Heart right ventricle (tissue), 16 donors: ENCODE data around the gene ZNHIT6. TPM values are rescaled to one million over a fixed set of nuclear protein-coding genes. Genes with fewer than 3 reads are reported as not detected.
A peak's percentile ranks its signal among the peaks of the same experiment; 100 is the strongest.

Source experiments
- ATAC-seq, 8 donors: fragments of 200-7000 bp; cut with Tn5 transposase; one replicate each; pipeline ENCODE4 v1.9.1; 2020; ENCODE audit warnings: mild to moderate bottlenecking in 8 of 8, moderate library complexity in 8 of 8, moderate number of reproducible peaks in 1 of 8
- DNase-seq, 2 donors: peaks; one replicate each; pipeline ENCODE4 v3.0.0-alpha.2; 2020
- H3K27ac ChIP-seq, 10 donors: fragments of 200-600 bp; sonication (generic) in 2 of 10; one replicate each; pipeline versions ENCODE4 v1.5.0 to v1.8.0; 2020 to 2022; ENCODE audit warnings: mild to moderate bottlenecking in 3 of 10
- H3K27me3 ChIP-seq, 7 donors: fragments of 200-600 bp; one replicate each; pipeline ENCODE4 v1.8.0; 2021 to 2022; ENCODE audit warnings: mild to moderate bottlenecking in 2 of 7
- H3K36me3 ChIP-seq, 9 donors: fragments of 200-600 bp; sonication (generic) in 1 of 9; one replicate each; pipeline versions ENCODE4 v1.5.0 to v1.8.0; 2020 to 2022; ENCODE audit warnings: mild to moderate bottlenecking in 2 of 9
- H3K4me1 ChIP-seq, 9 donors: fragments of 200-600 bp; sonication (generic) in 1 of 9; one replicate each; pipeline versions ENCODE4 v1.5.0 to v1.8.0; 2020 to 2022; ENCODE audit warnings: mild to moderate bottlenecking in 4 of 9
- H3K4me3 ChIP-seq, 10 donors: fragments of 200-600 bp; sonication (generic) in 2 of 10; one replicate each; pipeline versions ENCODE4 v1.5.0 to v1.8.0; 2020 to 2022; ENCODE audit warnings: mild to moderate bottlenecking in 7 of 10, moderate library complexity in 2 of 10
- H3K9me3 ChIP-seq, 11 donors: fragments of 200-600 bp in 10 of 11; sonication (generic) in 2 of 11; one replicate each; pipeline versions ENCODE4 v1.5.0 to v1.8.0; 2013 to 2022; ENCODE audit warnings: mild to moderate bottlenecking in 2 of 11, control low read depth in 1 of 11, moderate library complexity in 1 of 11
- CTCF ChIP-seq, 9 donors: fragments of 200-600 bp; sonication (generic) in 2 of 9; IDR thresholded peaks; one replicate each; pipeline versions ENCODE4 v1.5.0 to v1.8.0; 2021 to 2022; ENCODE audit warnings: antibody characterized with exemption in 9 of 9, mild to moderate bottlenecking in 5 of 9, moderate library complexity in 1 of 9
- WGBS, 2 donors: extraction: QIAGEN DNeasy Blood & Tissue Kit; methylation state at CpG; one replicate each; pipeline ENCODE4 v1.1.7; 2013; ENCODE audit warnings: inconsistent platforms in 1 of 2; 5-methylcytosine and 5-hydroxymethylcytosine counted together
- intact Hi-C, 10 donors: fragments of 100-400 bp; cut with DNase I; formaldehyde crosslinking; loops; one replicate each; pipeline versions ENCODE4 v1.11.1 to v1.14.2; 2022
- polyA plus RNA-seq, 2 donors: library from polyadenylated mRNA; stranded (reverse); fragments of 200-250 nt; gene quantifications; one replicate each; pipeline ENCODE4 v1.2.3, GENCODE V29; 2013
- total RNA-seq, 10 donors: library from RNA; stranded (reverse); fragmentation: NEBNext Ultra II Directional in 3 of 10; extraction: Animal tissue kit (Norgen Biotek cat#: 25700) in 3 of 10; gene quantifications; one replicate each; pipeline versions ENCODE4 v1.2.1 to v1.2.4, GENCODE V29; 2021 to 2023
- donor health status: Arrhythmogenic right ventricular cardiomyopathy.
- donor health status: ischemic (EF 13 %, LVEDD 7.1; RV severe dilation, severe dysfunction).
- donor health status: healthy with polysubstance abuse.
- donor health status: DM: no; HTN: yes; CAD: no.
- donor health status: DM: no; HTN: no; CAD: no.
- donor health status: ischemic (EF 25% LVEDD 6.9; RV normal size, moderate dysfunction).
- donor health status: ischemic (EF 25% LVEDD 5.7; RV mildly dilated, moderate dysfunction).
- donor health status: healthy.
- donor health status: DM: yes; HTN: yes; CAD: no.
- donor health status: Ischemic cardiomyopathy.
- donor health status: ischemic (EF 35%, LVEDD 5.7; RV mildly dilated, moderate dysfunction).
- donor health status: nonischemic (EF 11% LVEDD 7.7; RV severe dilation, severe dysfunction).
- donor health status: DM: yes; HTN: yes; CAD: no.
- donor health status: PGD.
- donor health status: ischemic (EF 29% LVEDD 5.4; RV normal size, mild dysfunction).
- donor health status: nonischemic (EF 23%, LVEDD 6.1; RV moderate dilation, normal function).

Gene ZNHIT6
- total and polyA plus RNA-seq, 12 donors = 6.0 to 12.8 (median 10.5) TPM

GRCh38 chr1:85697895-85698294, 10.3 kb downstream of the ZNHIT6 start:
- H3K4me3 ChIP-seq = no peak overlapping the region
- no peaks in the 10 kb centered on the region for H3K9me3 ChIP-seq
- H3K27me3 ChIP-seq = no peaks in the 10 kb centered on the region
- H3K27ac ChIP-seq = peak overlapping the region in 5 of 10 donors; percentile 16 to 55 (median 49)
- peaks cover 0 to 19% (median 7%) of the 10 kb centered on the region in 9 donors for H3K4me1 ChIP-seq
- TF ChIP-seq CTCF (IDR thresholded peaks at IDR 0.05) = no peak
- intact Hi-C loops = loop anchor here in 7 of 10 donors (5.0 to 10.0 kb wide), 5 partner anchors 113 to 293 kb away; partner anchors contain the start of gene CCN1 (in 3 of the 7)
- DNase-seq = no peak
- H3K36me3 ChIP-seq = peaks cover 0 to 63% (median 8%) of the 10 kb centered on the region in 9 donors
- ATAC-seq = peak in 6 of 8 donors; percentile 16 to 79 (median 62)

GRCh38 chr1:85692730-85693314, 15.4 kb downstream of the ZNHIT6 start:
- H3K9me3 ChIP-seq = no peaks in the 10 kb centered on the region
- no peaks in the 10 kb centered on the region for H3K27me3 ChIP-seq
- H3K4me3 ChIP-seq = no peak overlapping the region
- peaks cover 0 to 41% (median 0%) of the 10 kb centered on the region in 9 donors for H3K36me3 ChIP-seq
- WGBS, 2 donors = 39 to 40% methylated on average over 1 of the region's 1 CpG
- peak overlapping the region in 1 of 10 donors; percentile 5 for H3K27ac ChIP-seq
- peak; percentile 18 to 72 (median 52) for TF ChIP-seq CTCF (IDR thresholded peaks at IDR 0.05)
- DNase-seq = no peak
- intact Hi-C loops = loop anchor here (1.0 to 10.0 kb wide), 8 partner anchors 106 to 386 kb away; partner anchors contain the start of gene CCN1 (in 4 of the 10)
- H3K4me1 ChIP-seq = peaks cover 0 to 16% (median 2%) of the 10 kb centered on the region in 9 donors
- peak in 4 of 8 donors; percentile 27 to 50 (median 40) for ATAC-seq

GRCh38 chr1:85689775-85690404, 18.3 kb downstream of the ZNHIT6 start:
- no peak for TF ChIP-seq CTCF (IDR thresholded peaks at IDR 0.05)
- peaks cover 0 to 49% (median 0%) of the 10 kb centered on the region in 9 donors for H3K36me3 ChIP-seq
- WGBS, 2 donors = 85 to 88% methylated on average over 4 of the region's 4 CpGs
- H3K4me3 ChIP-seq = no peak overlapping the region
- H3K27me3 ChIP-seq = no peaks in the 10 kb centered on the region
- H3K9me3 ChIP-seq = no peaks in the 10 kb centered on the region
- no peak overlapping the region for H3K27ac ChIP-seq
- peaks cover 0 to 12% (median 0%) of the 10 kb centered on the region in 9 donors for H3K4me1 ChIP-seq
- DNase-seq = no peak
- no peak for ATAC-seq
- intact Hi-C loops = loop anchor here in 9 of 10 donors (5.0 to 10.0 kb wide), 7 partner anchors 103 to 383 kb away; partner anchors contain the start of gene CCN1 (in 6 of the 9)

- ATAC-seq (no peak), DNase-seq (no peak)
- intact Hi-C loops = loop anchor here in 3 of 10 donors (5.0 to 10.0 kb wide), 2 partner anchors 99 to 101 kb away; partner anchors contain the start of gene CCN1 (in 3 of the 3)
- H3K4me3 ChIP-seq = no peak overlapping the region
- peaks cover 0 to 50% (median 0%) of the 10 kb centered on the region in 9 donors for H3K36me3 ChIP-seq
- TF ChIP-seq CTCF (IDR thresholded peaks at IDR 0.05) = no peak
- peaks cover 0 to 16% (median 8%) of the 10 kb centered on the region in 9 donors for H3K4me1 ChIP-seq
- 92 to 93% methylated on average over 9 of the region's 9 CpGs for WGBS, 2 donors
- no peaks in the 10 kb centered on the region for H3K27me3 ChIP-seq
- H3K9me3 ChIP-seq = no peaks in the 10 kb centered on the region
- H3K27ac ChIP-seq = no peak overlapping the region
Observed at GRCh38 chr1:85683292-85684025, 24.8 kb downstream of the ZNHIT6 start.
